HG03520 (cell line): Measurements from ENCODE around the gene SEMA3A.
"Not testable (repeated sequence)": the region's sequence is repeated elsewhere in the genome, so short reads cannot be mapped to it uniquely, and the experiment has no call there.

Source experiments
- ATAC-seq: cut with Tn5 transposase; IDR thresholded peaks from one replicate; pipeline ENCODE4 v1.9.1; 2021; ENCODE audit warnings: mild to moderate bottlenecking, moderate library complexity; ENCODE audit not compliant: unreplicated experiment

SEMA3A gene

DNA sequence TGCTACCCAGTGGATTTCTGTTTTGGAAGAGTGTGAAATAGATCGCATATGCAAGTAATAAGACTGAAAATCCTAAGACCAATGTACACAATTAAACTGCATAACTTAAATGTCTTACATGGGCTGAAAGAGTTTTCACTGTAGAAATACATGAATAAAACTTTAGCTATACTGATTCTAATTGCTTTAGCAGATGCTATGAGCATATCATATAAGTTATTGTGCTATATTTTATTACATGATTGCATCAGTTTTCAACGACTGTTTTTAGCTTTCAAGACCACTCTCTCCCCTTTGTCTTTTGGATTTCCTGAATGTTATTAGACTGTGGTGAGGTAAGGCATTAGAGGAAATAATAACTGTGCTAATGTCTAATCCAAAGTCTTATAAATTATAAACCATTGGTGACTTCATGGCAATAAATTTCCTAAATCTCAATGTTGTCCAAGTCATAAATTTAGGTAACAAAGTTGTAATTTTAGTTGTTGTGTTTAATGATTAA, 124.5 kb downstream of the SEMA3A start:
- ATAC-seq = no peak

GRCh38 chr7:84069033-84069432, 125.6 kb downstream of the SEMA3A start:
- ATAC-seq = no peak

GRCh38 chr7:84062489-84062901, 132.1 kb downstream of the SEMA3A start:
- not testable (repeated sequence) for ATAC-seq

DNA sequence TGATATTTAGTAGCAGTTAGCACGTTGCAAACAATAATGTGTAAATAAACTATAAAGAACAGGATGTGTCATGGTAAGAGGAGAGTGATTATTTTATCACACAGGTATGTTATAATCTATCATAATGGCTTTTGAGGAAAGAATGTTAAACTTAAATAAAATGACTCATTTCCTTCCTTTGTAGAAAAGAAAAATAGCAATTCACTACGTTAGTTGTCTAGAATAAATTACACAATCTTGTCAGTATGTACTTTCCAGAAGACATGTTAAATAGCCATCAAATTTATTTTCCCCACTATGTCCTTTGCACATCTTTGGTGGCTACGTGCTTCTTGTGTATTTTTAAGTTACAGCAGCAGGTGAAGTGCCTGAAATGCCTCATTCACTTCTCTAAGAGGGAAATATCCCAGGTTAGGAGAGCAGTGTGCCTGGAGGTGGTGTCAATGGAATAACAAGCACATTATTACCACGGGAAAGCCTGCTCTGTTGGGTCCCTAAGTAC, 133.8 kb downstream of the SEMA3A start:
- ATAC-seq = no peak

DNA sequence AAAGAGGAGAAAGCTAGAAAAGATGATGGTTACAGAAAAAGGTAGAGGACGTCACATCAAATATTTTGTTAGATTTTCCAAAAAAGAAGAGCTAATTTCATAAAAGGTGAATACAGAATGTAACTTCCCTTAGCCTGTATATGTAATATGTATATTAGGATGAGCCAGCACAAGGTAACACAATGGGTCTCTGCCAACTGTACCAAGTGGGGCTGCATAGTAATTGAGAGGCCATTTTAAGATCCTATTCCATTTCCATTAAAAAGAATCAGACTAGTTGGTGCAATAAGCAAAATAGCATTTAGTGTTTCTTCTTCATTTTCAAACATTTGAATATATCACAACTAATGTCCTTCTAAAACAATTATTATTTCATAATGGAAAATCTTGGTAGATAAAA, 134.6 kb downstream of the SEMA3A start:
- no peak for ATAC-seq

- no peak for ATAC-seq
Measured at GRCh38 chr7:84058311-84059076, 136.1 kb downstream of the SEMA3A start.

DNA sequence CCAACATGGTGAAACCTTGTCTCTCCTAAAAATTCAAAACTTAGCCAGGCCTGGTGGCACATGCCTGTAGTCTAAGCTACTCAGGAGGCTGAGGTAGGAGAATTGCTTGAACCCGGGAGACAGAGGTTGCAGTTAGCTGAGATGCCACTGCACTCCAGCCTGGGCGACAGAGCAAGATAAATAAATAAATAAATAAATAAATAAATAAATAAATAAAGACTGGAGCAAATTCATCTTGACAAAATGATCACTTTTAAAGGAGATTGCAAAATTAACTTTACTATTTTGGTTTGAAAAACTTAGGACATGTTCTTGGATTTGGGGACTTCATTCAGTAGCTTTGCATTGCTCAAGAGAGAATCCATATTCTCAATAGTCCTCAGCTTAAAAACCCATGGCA, 137.0 kb downstream of the SEMA3A start:
- ATAC-seq = no peak

GRCh38 chr7:84055904-84056605, 138.5 kb downstream of the SEMA3A start:
- ATAC-seq = no peak

- ATAC-seq = not testable (repeated sequence)
Measured at GRCh38 chr7:84055199-84055598, 139.4 kb downstream of the SEMA3A start.

DNA sequence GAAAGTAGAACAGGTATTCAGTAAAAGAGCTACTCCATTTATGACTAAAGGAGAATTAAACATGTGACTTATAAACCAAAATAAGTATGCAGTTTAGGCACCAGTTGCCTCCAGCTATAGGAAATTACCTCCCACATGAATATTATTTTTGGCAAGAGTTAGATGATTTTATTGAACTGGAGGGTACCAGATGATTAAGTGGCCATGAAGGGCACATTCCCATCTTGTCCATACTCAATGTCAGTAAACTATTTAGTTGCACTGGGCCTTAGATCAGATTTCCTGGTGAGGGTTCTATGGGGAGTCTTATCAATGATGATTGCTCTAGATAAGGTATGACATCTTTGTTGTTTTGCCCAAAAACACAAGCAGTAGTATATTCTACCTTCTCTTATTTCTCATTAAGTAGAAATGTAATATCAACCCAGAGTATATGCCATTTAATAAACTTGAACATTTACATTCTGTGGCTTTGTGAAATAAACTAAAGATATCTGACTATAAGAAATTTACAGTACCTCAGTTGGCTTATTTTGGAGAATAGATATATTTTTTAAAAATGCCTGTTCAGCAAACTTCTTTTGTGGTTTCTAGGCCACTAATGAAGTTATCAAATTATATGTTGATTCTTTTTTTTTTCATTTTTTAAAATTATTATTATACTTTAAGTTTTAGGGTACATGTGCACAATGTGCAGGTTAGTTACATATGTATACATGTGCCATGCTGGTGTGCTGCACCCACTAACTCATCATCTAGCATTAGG, 145.3 kb downstream of the SEMA3A start:
- no peak for ATAC-seq

DNA sequence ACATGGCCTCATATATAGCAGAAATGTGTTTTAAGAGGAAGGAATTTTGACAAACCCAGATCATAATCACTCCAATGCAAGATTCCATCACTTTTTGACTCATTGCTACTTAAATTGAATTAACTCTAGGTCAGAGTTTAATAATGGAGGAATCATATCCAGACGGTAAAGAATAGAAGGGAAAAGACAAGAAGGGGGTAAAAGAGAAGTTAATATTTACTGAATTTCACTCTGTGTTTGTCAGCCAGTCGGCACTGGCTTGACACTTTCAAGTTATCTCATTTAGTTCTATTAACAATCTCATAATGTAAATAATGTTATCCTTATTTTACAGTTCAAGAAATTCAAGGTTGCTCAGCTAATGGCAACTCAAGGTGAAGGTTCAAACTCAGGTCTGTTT, 147.5 kb downstream of the SEMA3A start:
- no peak for ATAC-seq

DNA sequence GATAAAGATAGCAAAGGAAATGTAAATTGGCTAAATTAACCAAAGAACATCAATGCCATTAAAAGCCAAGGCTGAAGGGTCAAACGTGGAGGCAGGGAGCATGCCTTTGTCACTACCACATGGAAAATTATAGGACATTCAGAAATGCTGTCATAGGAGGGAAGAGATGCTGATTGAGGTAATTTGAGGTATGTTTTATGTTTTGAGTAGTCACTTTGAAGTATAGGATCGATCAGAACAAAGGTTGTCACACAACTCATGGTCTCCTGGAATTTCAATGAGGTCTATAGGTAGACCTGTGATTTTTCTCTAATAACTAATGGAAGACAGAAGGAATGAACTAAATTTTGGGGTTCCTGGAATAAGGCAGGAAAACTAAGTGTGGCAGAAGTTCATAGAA, 149.8 kb downstream of the SEMA3A start:
- no peak for ATAC-seq

DNA sequence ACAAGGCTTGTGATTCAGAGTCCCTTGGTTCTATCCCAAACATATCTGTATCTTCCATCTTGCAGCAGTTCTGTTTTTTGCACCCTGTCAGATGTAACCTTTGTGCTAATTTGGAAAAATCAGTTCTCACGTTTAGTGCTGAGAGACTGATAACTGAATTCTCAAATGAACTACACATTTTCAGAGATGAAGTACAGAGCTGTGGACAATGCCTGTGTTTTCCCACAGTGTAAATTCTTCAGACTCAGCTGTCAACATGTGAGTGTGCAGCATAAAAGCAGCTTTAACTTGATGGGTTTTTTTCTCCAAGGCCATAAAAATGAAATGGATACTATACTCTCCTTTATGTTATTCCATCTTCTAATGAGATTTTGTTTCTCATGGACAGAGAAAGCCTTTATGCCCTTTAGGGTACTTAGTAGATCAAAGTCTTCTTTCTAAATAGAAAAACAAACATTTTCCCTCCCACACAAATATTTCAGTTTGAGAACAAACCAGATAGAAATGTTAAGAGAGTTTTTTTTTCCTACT, 150.9 kb downstream of the SEMA3A start:
- no peak for ATAC-seq

GRCh38 chr7:84042110-84042539, 152.5 kb downstream of the SEMA3A start:
- no peak for ATAC-seq

DNA sequence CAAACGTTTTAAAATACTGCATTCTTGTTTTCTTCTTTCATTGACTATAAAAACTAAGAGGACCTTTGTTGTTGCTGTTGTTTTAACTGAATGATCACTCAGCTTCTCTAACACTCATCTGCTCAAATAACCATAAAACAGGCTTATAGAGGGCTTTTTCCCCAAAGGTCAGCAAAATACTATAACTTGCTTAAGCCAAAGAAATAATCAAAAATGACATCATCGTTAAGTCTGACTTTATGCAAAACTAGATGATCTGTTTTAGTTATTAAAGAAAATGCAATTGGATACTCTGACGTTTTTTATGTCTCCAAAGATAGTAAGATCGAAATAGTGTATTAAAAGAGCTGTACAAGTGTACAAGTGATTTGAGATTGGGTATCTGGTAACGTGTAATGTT, 152.9 kb downstream of the SEMA3A start:
- ATAC-seq = no peak

- no peak for ATAC-seq
Measured at GRCh38 chr7:84040355-84040754, 154.2 kb downstream of the SEMA3A start.

DNA sequence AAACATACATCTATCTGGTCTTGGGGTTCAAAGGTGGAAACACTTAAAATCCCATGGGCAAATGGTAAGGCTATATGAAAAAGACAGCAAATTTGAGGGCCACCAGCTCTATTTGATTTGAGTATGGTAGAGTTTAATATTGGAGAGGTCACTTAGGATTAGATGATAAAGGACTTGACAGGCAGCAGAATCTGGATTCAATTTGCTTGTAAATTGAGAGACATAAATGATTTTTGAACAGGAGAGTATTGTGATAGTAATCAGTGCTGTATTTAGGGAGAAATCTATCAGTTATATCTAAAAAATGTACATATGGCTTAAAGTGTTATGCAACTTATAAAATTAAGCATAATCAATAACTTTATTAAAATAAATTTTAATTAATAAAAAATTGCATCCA, 155.2 kb downstream of the SEMA3A start:
- no peak for ATAC-seq

- no peak for ATAC-seq
Measured at GRCh38 chr7:84027678-84028077, 166.9 kb downstream of the SEMA3A start.

GRCh38 chr7:84025332-84025927, 169.2 kb downstream of the SEMA3A start:
- no peak for ATAC-seq

- ATAC-seq = no peak
Measured at GRCh38 chr7:84022684-84023308, 171.8 kb downstream of the SEMA3A start.
